Measurements from ENCODE around the gene MED7. TPM values are rescaled to one million over a fixed set of nuclear protein-coding genes. Genes with fewer than 3 reads are reported as not detected.
"Not testable (repeated sequence)": the region's sequence is repeated elsewhere in the genome, so short reads cannot be mapped to it uniquely, and the experiment has no call there.

MED7 gene
- total RNA-seq, 2 donors from 2014 or later: 14.8 to 19.1 TPM

GRCh38 chr5:157187046-157187754, 44.5 kb upstream of the MED7 start:
- no peak overlapping the region for H3K4me3 ChIP-seq (ENCODE audit: low read length)
- 49 to 60% methylated on average over 5 of the region's 5 CpGs for WGBS, 2 experiments (ENCODE audit: insufficient coverage in 1 of 2, insufficient read length in 1 of 2)
- no peaks in the 10 kb centered on the region for H3K4me1 ChIP-seq (ENCODE audit: control insufficient read depth, insufficient read depth, low read length)
- no peaks in the 10 kb centered on the region for H3K9me3 ChIP-seq (ENCODE audit: control insufficient read depth, low read length)
- H3K27me3 ChIP-seq (ENCODE audit: control insufficient read depth, insufficient read depth, low read length, poor library complexity, severe bottlenecking): peaks cover 12% of the 10 kb centered on the region
- Mint-ChIP-seq H3K36me3 (ENCODE audit: low read depth) (no peaks in the 10 kb centered on the region), H3K4me3 (no peak overlapping the region), H3K27ac (no peak overlapping the region), H3K4me1 (no peaks in the 10 kb centered on the region), H3K27me3 (ENCODE audit: insufficient read depth) (peaks cover 33% of the 10 kb centered on the region), H3K9me3 (peaks cover 2% of the 10 kb centered on the region)
- no peak for DNase-seq
- no peak overlapping the region for H3K9ac ChIP-seq (ENCODE audit: extremely low read depth, low read length, poor library complexity, severe bottlenecking)
- H3K27ac ChIP-seq (ENCODE audit: low read depth, low read length): no peak overlapping the region
- TF ChIP-seq CTCF (conservative IDR thresholded peaks at IDR 0.05): no peak
- H3K36me3 ChIP-seq (ENCODE audit: control insufficient read depth, insufficient read depth, low read length): no peaks in the 10 kb centered on the region

GRCh38 chr5:157186309-157187045, 43.8 kb upstream of the MED7 start:
- no peak overlapping the region for H3K4me3 ChIP-seq (ENCODE audit: low read length)
- TF ChIP-seq CTCF (conservative IDR thresholded peaks at IDR 0.05): no peak
- H3K36me3 ChIP-seq (ENCODE audit: control insufficient read depth, insufficient read depth, low read length): no peaks in the 10 kb centered on the region
- H3K27me3 Mint-ChIP-seq (ENCODE audit: insufficient read depth): peaks cover 40% of the 10 kb centered on the region
- no peak overlapping the region for H3K4me3 Mint-ChIP-seq
- no peaks in the 10 kb centered on the region for H3K9me3 ChIP-seq (ENCODE audit: control insufficient read depth, low read length)
- no peaks in the 10 kb centered on the region for H3K36me3 Mint-ChIP-seq (ENCODE audit: low read depth)
- no peaks in the 10 kb centered on the region for H3K4me1 ChIP-seq (ENCODE audit: control insufficient read depth, insufficient read depth, low read length)
- no peaks in the 10 kb centered on the region for H3K4me1 Mint-ChIP-seq
- peaks cover 18% of the 10 kb centered on the region for H3K27me3 ChIP-seq (ENCODE audit: control insufficient read depth, insufficient read depth, low read length, poor library complexity, severe bottlenecking)
- DNase-seq: no peak
- H3K27ac Mint-ChIP-seq: no peak overlapping the region
- 86 to 88% methylated on average over 8 to 12 of the region's 12 CpGs for WGBS, 2 experiments (ENCODE audit: insufficient coverage in 1 of 2, insufficient read length in 1 of 2)
- no peak overlapping the region for H3K9ac ChIP-seq (ENCODE audit: extremely low read depth, low read length, poor library complexity, severe bottlenecking)
- peaks cover 2% of the 10 kb centered on the region for H3K9me3 Mint-ChIP-seq
- H3K27ac ChIP-seq (ENCODE audit: low read depth, low read length): no peak overlapping the region

- H3K4me1 Mint-ChIP-seq; H3K9me3 Mint-ChIP-seq; H3K36me3 Mint-ChIP-seq (ENCODE audit: low read depth); H3K27ac ChIP-seq (ENCODE audit: low read depth, low read length); H3K36me3 ChIP-seq (ENCODE audit: control insufficient read depth, insufficient read depth, low read length); H3K9ac ChIP-seq (ENCODE audit: extremely low read depth, low read length, poor library complexity, severe bottlenecking); H3K4me1 ChIP-seq (ENCODE audit: control insufficient read depth, insufficient read depth, low read length); H3K9me3 ChIP-seq (ENCODE audit: control insufficient read depth, low read length); H3K4me3 ChIP-seq (ENCODE audit: low read length); DNase-seq; H3K27ac Mint-ChIP-seq; H3K4me3 Mint-ChIP-seq: not testable (repeated sequence)
- peaks cover 37% of the 10 kb centered on the region for H3K27me3 Mint-ChIP-seq (ENCODE audit: insufficient read depth)
- H3K27me3 ChIP-seq (ENCODE audit: control insufficient read depth, insufficient read depth, low read length, poor library complexity, severe bottlenecking): peaks cover 18% of the 10 kb centered on the region
- 94 to 100% methylated on average over 3 to 6 of the region's 6 CpGs for WGBS, 2 experiments (ENCODE audit: insufficient coverage in 1 of 2, insufficient read length in 1 of 2)
Measured at GRCh38 chr5:157185122-157185521, 42.5 kb upstream of the MED7 start.

All from endodermal cell (in vitro differentiated cells).